NOMO-1 (cell line): Measurements from ENCODE around the gene RAB11FIP3.
A peak's percentile ranks its signal among the peaks of the same experiment; 100 is the strongest.

ENCODE experiments used
- DNase-seq, 2 experiments: peaks; one replicate each; lab custom pipeline; 2025; ENCODE audit not compliant: unreplicated experiment in 2 of 2; lab: John Stamatoyannopoulos, UW

Gene RAB11FIP3

DNA sequence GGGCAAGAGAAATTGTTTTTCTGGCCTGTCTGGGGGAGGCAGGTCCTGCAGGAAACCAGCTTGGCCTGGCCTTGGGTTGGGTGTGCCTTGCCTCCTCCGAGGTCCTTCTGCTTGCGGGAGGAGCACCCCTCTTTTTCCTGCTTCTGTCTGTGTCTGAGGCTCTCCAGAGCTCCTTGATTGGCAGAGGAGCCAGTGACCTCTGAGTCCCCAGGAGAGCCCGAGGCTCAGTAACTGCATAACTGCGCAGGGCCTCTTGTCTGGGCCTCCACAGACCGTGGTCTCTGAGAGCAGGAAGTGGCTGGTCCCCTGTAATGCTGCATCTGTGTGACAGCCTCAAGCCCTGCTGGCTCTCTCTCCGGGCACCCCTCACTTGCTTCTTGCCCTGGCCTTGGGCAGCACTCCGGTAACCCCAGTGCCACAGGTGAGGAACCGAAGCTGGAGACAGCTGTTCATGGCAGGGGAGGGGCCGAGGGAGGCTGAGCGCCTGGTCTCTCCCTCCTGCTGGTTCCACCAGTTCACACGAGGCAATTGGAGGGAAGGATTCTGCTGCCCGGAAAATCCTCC lies 103.6 kb downstream of the RAB11FIP3 start:
- DNase-seq, result peak; percentile 20 to 36

DNA sequence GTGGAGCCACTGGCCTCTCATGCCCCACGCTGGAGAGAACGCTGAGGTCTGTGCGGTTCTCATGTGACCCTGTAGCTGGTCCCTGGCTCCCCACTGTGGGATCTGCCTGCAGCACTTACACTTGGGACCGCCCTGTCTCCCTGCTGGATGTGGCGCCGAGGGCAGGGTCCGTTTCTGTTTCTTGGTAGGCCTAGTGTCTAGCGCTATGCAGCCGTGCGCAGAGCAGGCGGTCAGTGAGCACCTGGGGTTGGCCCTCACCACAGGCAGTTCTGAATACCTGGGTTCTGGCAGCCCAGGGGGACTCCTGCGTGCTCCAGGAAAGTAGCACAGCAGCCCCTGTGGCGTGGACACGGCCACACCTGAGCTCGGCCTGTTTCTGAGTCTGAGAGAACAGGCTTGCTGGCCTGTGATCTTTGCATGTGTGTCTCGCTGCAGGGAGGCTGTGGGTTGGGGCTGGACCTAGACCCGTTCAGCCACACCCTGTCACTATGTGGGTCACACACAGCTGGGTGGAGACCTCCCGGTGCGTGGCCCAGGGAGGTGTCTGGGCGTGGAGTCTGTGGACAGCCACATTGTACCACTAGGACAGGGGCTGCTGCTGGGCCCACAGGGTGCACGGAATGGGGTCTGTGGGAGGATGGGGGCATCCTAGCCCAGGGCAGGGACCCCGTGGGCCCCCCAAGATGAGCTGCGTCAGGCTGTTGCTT lies 104.8 kb downstream of the RAB11FIP3 start:
- no peak for DNase-seq

DNA sequence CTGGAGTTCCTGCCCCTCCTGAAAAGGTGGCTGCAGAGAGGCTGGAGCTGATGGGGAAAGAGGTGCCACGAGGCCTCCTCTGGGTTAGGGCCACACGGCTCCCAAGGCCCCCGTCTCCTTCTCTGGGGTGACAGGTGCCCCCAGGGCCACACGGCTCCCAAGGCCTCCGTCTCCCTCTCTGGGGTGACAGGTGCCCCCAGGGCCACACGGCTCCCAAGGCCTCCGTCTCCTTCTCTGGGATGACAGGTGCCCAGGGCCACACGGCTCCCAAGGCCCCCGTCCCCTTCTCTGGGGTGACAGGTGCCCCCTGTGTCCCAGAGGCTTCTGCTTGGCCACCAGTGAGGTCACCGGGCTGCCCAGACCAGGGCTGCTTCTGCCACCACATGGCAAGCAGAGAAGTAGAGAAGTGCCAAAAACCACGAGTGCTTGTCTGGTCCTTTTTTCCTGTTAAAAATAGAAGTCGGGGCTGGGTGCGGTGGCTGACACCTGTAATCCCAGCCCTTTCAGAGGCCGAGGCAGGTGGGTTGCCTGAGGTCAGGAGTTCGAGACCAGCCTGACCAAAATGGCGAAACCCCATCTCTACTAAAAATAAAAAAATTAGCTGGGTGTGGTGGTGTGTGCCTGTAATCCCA lies 106.2 kb downstream of the RAB11FIP3 start:
- DNase-seq, result no peak

DNA sequence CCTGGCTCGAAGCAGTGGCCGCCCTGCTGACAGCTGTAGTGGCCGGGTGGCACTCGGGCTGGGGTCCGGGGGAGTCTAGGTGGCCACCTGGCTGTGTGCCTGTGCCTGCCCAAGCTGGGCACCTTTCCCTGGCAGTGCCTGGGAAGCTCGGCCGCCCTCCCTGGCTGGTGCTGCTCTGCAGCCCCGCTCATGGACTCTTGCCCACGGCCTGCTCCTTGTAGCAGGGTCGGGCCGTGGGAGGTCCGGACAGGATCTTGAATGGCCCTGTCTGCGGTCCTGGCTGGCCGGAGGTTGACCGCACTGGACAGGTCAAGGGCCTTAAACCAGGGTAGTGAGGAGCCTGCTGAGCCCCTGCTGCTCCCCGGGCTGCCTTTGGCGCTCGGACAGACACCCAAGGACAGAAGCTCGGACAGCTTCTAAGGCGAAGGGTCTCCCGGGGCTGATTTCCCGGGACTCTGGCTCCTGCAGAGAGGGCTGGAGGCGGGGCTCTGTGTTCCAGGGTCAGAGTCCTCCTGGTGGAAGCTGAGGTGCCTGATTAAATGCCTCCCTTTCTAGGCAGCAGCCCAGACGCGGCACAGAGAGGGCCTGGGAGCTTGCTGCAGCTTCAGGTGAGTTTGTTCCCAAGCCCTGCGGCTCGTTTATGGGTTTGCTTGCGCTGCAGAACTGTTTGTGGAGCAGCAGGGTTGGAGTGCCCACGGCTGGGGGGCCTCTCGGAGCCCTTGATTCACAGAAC lies 108.1 kb downstream of the RAB11FIP3 start:
- no peak for DNase-seq

DNA sequence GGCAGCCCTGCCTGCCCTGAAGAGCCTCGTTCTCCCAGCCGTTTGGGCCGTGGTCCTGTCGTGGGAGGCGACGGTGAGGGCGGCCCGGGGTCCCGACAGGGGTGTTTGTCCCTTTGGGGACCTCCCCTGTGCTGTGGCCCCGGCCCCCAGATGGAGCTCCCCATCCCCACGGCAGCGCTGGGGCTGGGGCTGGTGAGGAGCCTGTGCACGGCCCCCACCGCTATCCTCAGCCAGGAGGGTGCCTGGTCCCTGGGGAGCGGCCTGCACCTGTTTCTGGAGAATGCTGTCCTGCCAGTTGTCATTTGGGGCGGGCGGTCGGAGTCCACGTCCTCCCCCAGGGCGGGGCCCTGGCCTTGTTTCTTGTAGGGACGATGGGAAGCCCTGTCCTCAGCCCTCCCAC lies 108.7 kb downstream of the RAB11FIP3 start:
- no peak for DNase-seq

DNA sequence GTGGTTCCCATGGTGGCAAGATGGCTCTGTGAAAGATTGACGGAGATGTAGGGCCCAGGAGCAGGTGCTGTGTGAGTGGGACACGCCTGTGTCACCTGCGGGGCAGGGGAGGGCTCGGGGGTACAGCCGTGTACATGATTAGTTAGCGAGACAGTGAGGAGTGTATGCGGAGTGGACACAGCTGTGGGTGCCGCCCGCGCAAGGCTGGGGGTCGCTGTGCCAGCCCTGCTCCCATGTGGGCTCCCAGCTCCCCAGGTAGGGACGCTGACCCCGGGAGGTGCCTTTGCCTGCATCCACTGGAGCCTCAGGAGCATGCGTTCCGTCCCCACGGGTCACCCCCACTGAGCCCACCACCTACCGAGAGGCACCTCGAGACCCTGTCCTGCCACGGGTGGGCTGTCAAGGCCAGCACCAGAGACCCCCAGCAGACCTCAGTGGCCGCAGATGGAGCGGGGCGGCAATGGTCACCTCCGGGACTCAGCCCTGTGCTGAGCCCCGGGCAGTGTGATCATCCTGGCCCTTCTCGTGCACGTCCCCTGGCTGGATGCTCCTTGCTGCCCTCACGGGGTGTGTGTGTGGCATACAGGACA lies 109.5 kb downstream of the RAB11FIP3 start:
- DNase-seq, result no peak

DNA sequence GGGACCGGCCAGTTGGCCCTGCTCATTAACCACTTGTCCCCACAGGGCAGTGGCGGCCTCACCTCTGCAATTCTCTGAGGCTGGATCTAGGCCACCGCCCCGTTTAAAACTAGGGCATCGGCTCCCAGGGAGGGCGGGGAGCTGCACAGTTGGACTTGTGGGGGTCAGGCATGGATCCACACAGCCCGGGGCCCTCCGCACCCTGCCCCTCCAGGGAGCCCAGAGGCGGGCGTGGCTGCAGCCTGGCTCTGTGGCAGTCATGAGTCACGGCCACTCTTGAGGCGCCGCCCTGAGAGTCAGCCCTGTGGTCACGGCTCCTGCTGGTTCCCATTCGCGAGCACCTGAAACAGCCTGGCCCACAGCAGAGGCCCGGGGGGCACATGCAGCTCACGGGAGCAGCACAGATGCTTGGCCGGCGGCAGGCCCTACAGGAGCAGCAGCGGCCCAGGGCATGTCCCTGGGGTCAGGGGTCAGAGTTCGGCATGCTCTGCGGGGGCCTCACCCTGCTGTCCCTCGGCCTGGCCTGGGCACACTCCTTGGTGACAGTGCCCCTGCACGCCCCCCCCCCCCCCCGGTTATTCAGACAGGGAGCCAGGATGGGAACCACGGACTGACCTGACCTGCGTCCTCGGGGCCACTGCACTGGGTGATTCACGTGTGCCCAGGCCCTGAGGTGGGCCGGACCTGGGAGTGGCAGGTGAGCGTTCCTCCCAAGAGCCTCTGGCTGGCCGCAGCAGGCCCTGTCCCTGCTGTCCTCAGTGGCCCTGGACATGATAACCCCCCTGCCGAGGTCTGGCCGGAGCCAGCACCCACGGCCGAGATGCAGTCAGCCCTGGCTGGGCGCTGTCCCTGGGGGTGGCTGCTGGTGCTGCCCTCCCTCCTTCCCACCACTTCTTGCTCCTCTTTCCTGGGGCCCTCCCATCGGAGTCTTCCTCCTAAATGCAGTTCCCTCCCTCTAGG lies 110.3 kb downstream of the RAB11FIP3 start:
- DNase-seq, result peak; percentile 33

DNA sequence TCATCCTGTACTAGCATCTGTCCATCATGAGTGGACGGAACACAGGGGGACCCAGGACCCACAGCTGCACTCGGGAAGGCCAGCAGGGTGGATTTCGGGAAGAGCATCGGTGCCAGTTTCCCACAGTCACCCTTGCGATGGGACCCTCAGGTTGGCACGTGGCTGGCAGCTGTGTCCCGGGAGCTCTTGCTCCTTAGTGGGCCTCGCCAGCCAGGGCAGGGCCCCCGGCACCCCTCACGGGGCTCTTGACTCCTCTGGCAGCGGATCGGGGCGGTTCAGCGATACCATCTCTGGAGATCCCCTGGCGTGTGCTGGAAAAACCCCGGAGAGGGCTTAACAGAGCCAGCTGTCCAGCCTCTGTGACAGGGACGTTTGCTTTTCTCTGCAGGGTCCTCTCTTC lies 111.3 kb downstream of the RAB11FIP3 start:
- DNase-seq, result no peak

DNA sequence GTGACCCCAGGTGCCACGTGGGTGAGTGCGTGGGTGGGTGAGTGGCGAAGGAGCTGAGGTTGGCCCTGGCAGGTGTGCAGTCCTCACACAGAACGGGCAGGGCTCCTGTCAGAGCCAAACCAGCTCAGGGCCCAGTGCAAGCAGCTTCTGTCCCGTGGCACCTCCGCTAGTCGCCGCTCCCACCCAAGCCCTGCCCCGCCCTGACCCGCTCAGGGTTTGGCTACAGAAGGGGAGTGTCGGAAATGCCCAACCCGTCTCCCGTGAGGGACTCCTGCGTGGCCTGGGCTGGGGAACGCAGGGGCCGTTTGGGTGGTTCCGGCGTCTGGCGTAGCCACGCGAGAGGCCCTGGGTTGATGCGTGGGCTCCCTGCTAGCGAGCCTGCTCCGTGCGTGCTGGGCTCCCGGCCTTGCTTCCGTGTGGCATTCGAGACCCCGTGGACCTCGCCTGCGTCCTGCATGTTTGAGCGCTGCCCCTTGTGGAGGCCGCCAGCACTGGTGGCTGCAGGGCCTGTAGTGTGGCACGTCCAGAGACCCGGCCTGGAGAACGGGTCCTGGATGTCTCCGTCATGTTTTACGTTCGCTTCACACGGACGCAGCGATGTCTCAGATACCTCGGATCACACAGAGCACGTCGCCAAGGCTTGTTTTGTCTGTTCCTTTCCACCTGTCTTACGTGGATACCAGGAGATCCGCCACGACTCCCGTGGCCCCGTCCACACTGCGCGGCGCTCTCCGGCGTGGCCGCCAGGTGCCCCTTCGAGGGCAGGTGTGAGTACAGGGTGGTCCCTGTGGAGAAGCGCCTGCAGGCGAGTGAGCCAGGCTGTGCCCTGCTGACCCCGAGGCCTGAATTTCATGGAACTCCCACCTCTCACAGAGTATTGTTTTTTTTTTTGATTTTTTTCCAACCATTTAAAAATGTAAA lies 112.2 kb downstream of the RAB11FIP3 start:
- no peak for DNase-seq

DNA sequence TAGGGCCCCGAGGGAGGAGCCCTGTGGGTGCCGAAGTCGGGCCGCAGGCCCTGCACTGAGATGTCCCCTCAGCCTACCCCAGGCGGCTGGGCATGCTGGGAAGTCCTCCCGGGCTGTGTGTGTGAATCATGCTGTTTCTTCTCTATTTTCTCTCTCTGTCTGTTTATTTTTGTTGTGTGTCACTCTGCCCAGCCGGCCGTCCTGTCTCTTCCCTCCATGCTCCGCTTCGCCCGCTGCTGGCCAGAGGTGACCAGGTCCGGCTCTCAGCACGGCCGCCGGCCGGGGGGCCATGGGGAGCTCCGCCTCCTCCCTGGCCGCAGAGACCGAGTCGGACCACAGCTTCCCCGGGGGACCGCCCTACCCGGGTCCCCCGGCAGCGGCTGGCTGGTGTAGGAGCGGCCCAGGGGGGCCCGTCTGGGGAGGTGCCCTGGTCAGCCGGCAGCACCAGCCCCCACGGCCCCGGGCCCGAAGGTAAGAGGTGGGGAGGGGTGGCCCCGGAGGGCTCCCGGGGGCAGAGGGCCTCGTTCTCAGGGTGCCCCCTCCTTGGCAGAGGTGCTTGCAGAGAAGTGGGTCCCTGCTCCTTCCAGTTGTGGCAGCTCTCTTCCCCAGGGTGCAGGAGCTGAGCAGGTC lies 114.6 kb downstream of the RAB11FIP3 start:
- DNase-seq, result no peak

DNA sequence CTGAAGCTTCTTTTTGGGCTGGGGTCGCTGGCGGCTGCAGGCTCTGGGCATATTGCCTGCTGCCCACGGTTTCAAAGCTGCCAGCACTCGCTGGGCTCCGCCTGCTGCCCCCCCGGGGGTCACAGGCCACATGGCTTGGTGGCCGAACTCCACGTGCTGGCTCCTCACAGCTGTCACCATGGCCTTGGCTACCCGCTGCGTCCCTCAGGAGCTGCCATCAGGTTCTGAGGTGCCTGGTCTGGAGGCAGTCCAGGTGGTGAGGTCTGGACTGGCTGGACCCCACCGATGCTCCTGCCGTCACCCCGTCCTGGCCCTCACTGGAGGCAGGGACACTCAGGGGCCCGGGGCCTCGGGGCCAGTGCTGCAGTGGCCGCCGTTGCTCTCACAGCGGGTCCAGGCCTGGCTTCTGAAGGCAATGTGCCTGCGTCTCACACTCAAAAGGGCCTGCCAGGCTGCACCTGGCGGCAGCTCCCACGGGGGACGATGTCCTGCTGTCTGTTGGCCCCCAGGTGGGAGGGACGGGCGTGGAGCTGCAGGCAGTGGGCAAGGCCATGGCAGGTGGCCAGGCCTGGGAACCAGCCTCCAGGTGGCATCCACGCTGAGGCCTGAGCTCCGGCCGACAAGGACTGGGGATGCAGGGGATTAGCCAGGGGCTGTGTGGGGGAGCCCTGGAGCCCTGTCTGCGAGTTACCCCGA lies 115.3 kb downstream of the RAB11FIP3 start:
- DNase-seq, result no peak

DNA sequence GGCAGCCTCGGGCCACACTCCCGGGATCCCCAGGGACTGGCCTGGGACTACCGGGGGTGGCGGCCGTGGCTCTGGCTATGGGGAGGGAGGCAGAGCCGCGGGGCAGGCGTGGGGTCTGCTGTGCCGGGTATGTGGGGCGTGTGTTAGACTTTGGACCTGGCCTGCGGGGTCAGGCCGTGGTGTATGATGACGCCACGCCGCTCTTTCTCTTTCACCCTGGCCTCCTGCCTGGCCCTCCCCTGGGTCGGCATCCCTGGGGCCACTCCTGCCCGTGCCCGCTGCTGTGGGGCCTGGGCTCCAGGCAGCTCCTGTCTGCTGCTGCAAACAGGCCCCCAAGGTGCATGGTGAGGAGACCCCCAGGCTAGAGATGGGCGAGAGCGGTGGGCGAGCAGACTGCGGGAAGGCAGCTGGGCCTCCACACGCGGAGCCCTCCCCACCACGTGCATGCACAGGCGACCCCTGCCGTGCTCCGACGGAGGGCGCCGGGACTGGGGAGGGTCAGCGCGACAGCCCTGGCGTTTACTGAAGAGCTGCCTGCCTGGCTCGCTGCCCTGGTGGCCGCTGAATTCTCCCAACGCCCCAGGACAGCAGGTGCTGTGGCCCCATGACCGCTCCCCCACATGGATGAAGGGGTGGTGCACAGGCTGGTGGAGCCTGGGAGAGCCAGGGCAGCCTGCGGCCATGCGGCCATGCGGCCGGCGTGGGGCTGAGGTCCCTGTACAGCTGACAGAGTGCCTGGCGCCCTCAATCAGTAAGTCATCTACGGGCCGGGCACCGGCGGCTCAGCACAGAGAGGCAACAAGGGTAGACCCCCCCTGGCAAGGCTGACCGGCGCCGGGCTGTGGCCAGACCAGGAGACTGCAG lies 118.1 kb downstream of the RAB11FIP3 start:
- no peak for DNase-seq

DNA sequence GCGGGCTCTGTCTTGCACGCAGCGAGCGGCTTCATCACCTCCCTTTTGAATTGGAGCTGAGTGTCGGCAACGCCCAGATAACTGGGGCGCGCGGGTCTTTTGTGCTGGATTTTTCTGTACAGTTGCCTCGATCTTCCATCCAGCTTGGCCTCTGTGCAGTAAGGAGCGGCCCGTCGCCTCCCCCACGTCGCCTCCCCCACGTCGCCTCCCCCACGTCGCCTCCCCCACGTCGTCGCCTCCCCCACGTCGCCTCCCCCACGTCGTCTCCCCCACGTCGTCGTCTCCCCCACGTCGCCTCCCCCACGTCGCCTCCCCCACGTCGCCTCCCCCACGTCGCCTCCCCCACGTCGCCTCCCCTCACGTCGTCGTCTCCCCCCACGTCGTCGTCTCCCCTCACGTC lies 119.1 kb downstream of the RAB11FIP3 start:
- DNase-seq, result no peak

DNA sequence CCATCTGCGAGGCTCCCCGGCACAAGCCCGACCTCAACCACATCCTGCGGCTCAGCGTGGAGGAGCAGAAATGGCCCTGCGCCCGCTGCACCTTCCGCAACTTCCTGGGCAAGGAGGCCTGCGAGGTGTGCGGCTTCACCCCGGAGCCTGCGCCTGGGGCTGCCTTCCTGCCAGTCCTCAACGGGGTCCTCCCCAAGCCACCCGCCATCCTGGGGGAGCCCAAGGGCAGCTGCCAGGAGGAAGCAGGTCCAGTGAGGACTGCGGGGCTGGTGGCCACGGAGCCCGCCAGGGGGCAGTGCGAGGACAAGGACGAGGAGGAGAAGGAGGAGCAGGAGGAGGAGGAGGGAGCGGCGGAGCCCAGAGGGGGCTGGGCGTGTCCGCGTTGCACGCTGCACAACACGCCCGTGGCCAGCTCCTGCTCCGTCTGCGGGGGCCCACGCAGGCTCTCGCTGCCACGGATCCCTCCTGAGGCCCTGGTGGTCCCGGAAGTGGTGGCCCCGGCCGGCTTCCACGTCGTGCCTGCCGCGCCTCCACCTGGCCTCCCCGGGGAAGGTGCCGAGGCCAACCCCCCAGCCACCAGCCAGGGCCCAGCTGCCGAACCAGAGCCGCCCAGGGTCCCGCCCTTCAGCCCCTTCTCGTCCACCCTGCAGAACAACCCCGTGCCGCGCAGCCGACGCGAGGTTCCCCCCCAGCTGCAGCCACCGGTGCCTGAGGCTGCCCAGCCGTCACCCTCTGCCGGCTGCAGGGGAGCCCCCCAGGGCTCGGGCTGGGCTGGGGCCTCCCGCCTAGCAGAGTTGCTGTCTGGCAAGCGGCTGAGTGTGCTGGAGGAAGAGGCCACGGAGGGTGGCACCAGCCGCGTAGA lies 121.7 kb downstream of the RAB11FIP3 start:
- DNase-seq, result peak; percentile 68 to 86

DNA sequence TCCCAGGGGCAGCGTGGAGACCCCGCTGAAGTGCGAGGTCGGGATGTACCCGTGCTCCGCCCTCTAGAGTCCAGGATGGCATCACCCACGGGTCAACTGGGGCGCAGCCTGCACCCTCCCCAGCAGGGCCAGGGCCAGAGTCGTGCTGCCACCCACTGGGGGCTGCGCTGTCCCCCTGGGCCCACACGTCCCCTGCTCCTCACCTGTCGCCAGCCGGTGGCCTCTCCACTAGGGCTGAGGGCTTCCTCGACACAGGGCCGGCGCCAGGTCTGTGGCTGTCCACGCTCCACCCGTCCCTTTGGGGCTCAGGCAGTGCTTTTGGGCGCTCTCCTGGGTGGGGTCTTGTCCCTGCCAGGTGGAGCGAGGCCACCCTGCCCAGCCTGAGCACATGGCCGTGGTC lies 123.1 kb downstream of the RAB11FIP3 start:
- DNase-seq, result no peak
